HG03442 (cell line): ENCODE data around the gene ANKMY1.

Source experiments
- ATAC-seq: cut with Tn5 transposase; IDR thresholded peaks from one replicate; pipeline ENCODE4 v1.9.1; 2021; ENCODE audit warnings: mild to moderate bottlenecking, moderate library complexity; ENCODE audit not compliant: unreplicated experiment

ANKMY1 gene

DNA sequence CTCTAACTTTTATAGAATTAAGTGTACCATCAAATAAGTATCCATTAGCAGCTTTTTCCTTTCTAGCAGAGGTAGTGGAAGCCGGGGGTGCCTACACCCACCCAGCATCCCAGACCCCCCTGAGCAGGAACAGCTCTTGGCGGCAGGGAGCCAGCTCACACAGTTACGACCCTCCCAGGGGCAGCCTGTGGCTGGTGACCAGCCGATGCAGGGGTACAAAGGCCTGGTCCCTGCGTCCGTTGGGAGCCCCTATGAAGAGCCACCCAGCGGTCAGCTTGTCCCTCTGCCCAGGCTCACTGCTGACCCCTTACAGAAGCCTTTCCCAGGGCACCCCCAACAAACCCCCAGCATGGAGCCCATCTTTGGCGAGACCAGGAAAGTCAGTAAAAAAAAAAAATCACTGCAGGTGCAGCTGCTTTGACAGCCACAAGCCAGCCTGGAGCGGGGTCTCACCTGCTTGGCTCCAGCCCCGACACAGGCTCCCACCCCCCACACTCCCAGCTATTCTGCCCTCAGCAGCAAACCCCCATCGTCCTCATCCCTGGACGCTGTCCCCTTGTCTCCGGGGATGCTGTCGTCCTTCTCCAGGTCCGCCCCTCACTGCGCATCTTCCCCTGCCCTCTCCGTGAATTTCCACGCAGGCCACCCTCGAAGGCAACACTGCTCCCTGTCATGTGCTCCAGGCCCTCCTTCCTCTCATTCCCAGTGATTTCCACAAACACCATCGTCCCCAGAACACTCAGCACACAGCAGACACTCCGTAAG, 79.3 kb downstream of the ANKMY1 start:
- no peak for ATAC-seq

DNA sequence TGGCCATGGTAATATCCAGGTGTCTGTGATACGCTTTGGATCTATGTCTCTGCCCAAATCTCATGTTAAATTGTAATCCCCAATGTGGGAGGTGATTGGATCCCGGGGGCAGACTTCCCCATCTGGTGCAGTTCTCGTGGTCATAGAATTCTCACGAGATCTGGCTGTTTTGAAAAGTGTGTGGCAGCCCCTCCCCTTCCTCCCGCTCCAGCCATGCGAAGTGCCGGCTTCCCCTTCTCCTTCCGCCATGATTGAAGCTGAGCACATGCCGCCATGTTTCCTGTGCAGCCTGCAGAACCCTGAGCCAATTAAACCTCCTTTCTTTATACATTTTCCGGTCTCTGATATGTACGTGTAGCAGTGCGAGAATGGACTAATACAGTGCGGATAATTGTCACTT, 79.9 kb downstream of the ANKMY1 start:
- no peak for ATAC-seq

DNA sequence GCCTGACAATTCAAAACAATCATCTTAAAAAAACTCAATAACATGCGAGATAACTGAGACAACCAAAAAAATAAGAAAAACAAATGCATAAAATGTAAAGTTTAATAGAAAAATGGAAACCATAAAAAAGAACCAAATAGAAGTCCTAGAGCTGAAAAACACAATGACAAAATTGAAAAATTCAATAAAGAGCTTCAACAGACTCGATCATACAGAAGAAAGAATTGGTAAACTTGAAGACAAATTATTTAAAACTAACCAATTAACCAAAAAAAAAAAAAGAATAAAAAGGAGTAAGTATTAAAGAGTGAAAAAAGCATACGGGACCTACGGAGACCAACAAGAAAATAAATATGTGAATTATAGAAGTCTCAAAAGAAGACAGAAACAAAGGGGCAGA, 84.6 kb downstream of the ANKMY1 start:
- ATAC-seq = no peak

DNA sequence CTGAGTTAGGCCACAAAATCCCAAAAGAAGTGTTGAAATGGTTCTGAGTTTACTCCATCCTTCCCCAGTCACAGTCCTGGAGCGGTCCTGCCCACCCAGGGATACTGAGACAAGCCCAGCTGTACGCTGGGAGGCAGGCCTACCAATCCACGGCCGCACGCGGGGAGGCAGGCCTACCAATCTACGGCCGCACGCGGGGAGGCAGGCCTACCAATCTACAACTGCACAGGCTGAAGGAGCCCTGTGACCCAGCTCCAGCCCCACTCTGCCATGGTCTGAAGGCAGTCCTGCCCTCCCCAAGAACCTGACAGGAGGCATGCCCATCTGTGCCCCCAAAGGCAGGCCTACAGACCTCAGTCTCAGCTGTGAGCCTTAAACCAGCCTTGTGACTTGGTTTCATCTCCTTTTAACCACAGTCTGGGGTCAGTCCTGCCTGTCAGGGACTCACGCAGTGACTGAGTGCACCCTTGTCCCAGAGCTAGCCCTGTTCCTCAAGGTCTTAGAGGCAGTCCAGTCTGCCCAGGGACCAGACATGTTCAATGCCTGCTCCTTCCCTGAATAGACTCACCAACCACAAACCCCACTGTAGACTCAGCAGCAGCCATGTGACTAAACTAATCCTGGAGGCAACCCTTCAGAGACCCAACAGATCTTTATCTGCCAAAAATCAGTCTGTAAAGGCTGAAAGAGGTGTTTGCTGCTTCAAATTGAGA, 85.6 kb downstream of the ANKMY1 start:
- ATAC-seq = no peak

DNA sequence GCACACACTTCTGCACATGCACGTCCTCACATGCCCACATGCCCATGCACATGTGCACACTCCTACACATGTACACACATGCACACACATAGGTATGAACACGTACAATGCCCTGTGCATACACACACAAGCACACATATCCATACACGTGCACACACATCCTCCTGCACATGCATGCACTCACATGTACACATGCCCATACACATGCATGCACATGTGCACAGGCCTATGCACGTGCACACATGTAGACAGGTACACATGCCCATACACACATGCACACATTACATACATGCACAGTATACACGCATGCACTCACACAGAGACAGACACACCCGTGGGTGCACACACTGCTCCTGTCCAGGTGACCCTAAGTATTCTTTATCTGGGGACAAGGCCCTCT, 88.0 kb downstream of the ANKMY1 start:
- no peak for ATAC-seq

DNA sequence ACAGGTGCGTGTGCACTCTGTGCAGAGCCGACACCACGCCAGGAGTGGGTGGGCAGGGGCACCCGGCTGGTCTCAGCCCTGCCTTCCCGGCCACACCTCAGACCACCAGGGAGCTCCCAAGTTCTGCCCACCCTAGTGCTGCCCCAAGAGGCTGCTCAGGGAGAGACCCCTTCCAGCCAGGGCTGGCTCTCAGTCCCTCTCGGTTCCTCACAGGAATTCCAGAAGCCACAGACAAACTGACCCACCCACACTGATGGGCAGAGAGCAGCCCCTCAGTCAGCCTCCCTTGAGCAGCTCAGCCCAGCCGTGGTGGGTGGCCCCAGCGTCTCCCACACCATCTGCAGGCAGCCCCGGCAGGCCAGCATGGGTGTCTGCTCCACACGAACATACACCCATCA, 88.5 kb downstream of the ANKMY1 start:
- ATAC-seq = no peak

DNA sequence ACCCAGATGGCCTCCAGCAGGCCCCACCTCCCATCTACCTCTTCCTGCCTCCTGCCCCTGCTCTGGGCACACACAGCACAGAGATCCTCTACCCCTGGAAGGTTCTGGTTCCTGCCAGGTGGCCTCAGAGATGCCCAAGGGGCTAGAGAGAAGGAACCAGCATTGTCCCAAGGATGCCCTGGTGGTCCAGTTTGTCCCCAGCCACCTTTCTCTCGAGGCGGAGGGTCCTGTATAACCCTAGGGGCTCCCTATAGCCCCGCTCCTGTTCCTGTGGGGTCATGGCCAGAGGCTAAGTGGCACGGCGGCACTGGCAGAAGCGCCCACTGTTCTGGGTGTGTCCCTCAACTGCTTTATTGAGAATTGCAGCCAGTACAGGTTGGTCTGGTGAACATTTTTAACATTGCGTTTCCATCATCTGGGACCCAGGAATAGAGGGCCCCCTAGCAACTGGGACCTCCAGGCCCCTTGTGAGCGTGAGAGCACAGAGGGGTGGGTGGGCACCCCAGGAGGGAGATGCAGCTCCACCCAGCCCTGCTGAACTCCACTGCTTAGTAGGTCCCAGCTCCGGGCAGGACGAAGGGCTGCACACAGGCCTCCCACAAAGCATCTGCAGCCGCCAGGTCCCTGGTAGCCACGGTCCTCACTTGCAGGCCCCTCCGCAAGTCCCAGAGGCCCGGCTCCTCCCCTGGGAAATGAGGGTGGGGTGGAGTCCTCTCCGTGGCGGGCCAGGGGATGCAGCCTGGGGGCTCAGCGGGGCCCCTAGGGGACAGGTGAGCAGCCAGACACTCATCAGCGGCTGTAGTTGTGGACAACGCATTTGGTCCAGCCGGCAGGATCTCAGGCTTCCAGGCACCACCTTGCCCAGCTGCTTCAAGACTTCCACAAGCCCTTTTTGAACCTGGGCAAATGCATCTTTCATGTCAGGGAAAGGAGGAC, 89.2 kb downstream of the ANKMY1 start:
- no peak for ATAC-seq

DNA sequence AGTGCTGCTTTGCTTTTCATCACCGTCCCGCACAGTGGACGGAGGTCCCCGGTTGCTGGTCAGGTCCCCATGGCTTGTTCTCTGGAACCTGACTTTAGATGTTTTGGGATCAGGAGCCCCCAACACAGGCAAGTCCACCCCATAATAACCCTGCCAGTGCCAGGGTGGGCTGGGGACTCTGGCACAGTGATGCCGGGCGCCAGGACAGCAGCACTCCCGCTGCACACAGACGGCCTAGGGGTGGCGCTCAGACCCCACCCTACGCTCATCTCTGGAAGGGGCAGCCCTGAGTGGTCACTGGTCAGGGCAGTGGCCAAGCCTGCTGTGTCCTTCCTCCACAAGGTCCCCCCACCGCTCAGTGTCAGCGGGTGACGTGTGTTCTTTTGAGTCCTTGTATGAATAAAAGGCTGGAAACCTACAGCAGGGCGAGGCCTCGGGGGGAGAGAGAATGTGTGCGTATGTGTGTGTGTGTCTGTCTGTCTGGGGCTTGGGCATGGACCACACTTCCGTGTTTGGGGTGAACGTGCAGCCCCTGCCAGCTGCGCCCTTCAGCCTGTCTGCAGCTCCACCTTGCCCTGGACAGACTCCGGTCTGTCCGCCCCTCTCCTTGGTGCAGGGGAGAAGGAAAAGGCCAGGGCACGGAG, 90.0 kb downstream of the ANKMY1 start:
- no peak for ATAC-seq

DNA sequence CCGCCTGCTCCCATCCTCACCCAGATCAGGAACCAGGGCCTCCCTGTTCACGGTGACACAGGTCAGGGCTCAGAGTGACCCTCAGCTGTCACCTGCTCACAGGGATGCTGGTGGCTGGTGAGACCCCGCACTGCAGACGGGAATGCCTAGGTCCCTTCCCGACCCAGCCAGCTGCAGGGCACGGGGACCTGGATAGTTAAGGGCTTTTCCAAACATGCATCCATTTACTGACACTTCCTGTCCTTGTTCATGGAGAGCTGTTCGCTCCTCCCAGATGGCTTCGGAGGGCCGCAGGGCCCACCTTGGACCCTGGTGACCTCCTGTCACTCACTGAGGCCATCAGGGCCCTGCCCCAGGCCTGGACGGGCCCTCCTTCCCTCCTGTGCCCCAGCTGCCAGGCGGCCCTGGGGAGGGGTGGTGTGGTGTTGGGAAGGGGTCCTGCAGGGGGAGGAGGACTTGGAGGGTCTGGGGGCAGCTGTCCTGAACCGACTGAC, 90.6 kb downstream of the ANKMY1 start:
- ATAC-seq = no peak

DNA sequence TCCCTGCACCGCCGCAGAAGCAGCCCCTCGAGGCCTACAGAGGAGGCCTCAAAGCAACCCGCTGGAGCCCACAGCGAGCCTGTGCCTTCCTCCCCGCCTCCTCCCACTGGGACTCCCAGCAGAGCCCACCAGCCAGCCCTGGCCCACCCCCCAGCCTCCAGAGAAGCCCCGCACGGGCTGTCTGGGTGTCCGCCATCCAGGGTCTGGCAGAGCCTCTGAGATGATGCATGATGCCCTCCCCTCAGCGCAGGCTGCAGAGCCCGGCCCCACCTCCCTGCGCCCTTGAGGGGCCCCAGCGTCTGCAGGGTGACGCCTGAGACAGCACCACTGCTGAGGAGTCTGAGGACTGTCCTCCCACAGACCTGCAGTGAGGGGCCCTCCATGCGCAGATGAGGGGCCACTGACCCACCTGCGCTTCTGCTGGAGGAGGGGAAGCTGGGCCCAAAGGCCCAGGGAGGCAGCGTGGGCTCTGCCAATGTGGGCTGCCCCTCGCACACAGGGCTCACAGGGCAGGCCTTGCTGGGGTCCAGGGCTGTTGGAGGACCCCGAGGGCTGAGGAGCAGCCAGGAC, 91.1 kb downstream of the ANKMY1 start:
- no peak for ATAC-seq

DNA sequence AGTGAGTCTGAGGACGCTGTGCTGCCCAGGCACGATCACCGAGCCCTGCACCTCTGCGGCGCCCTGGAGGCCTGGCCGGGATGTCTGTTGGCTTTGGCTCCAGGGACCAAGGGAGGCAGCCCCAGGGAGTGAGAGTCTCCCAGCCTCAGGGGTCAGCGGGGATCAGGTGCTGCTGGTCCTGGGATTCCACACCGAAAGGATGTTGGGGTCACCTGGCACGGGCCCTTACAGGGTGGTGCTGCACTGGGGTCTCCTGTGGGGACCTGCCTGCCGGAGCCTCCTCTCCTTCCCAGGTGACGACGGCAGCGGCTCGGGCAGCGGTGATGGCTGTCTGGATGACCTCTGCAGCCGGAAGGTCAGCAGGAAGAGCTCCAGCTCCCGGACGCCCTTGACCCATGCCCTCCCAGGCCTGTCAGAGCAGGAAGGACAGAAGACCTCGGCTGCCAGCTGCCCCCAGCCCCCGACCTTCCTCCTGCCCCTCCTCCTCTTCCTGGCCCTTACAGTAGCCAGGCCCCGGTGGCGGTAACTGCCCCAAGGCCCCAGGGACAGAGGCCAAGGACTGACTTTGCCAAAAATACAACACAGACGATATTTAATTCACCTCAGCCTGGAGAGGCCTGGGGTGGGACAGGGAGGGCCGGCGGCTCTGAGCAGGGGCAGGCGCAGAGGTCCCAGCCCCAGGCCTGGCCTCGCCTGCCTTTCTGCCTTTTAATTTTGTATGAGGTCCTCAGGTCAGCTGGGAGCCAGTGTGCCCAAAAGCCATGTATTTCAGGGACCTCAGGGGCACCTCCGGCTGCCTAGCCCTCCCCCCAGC, 91.8 kb downstream of the ANKMY1 start:
- no peak for ATAC-seq

DNA sequence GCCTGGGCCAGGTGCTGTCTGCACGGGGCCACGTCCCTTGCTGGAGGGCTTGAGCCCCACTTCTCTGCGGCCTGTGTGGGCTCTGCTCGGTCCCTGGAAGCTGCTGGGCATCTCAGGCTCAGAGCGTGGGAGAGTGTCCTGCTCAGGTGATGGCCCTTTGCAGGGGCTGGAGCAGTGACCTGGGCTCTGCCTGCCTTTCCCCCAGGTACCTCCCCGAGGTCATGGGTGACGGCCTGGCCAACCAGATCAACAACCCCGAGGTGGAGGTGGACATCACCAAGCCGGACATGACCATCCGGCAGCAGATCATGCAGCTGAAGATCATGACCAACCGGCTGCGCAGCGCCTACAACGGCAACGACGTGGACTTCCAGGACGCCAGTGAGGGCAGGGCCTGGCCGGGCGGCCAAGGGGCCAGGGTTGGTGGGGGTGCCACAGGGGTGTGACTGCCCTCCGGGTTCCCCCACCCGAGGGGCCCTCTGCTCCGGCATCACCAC, 92.5 kb downstream of the ANKMY1 start:
- no peak for ATAC-seq

DNA sequence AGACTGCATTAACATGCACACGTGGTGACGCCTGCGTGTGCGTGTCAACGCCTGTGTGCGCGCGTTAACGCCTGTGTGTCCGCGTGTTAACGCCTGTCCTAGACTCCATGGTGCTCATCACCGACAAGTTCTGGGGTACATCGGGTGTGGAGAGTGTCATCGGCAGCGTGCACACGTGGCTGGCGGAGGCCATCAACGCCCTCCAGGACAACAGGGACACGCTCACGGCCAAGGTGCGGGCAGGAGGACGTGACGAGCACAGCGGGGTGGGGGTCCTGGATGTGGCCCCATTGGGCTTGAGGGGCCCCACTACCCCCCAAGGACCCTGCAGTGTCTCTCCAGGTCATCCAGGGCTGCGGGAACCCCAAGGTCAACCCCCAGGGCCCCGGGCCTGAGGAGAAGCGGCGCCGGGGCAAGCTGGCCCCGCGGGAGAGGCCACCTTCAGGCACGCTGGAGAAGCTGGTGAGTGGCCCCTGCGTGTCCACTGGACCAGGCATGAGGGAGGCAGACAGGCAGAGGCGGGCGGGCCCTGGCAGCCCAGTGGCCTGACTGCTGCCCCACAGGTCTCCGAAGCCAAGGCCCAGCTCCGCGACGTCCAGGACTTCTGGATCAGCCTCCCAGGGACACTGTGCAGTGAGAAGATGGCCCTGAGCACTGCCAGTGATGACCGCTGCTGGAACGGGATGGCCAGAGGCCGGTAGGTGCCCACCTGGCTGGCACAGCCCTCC, 93.1 kb downstream of the ANKMY1 start:
- ATAC-seq = no peak

DNA sequence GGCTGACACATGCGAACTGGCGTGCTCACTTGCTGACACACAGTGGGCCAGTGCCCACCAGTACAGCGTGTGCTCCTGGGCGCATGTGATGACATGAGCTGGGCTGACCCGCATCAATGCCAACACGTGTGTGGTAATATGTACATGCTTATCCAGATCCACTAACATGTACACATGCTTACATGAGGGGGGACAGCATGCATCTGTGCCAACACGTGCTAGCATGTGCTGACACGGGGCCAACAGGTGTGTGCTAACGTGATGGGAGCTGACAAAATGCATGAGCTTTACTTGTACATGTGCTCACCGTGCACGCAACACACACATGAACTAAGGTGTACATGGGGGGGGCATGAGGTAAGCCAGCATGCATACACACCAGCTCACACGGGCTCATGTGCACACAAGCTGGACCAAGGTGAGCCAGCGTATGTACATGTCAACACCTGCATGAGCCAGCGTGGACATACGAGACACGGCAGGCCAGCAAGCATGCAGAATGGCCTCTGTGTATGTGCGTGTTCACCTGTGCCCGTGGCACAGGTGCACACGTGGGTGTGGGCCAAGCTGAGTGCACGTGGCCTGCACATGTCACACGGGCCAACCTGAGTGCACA, 93.8 kb downstream of the ANKMY1 start:
- no peak for ATAC-seq

DNA sequence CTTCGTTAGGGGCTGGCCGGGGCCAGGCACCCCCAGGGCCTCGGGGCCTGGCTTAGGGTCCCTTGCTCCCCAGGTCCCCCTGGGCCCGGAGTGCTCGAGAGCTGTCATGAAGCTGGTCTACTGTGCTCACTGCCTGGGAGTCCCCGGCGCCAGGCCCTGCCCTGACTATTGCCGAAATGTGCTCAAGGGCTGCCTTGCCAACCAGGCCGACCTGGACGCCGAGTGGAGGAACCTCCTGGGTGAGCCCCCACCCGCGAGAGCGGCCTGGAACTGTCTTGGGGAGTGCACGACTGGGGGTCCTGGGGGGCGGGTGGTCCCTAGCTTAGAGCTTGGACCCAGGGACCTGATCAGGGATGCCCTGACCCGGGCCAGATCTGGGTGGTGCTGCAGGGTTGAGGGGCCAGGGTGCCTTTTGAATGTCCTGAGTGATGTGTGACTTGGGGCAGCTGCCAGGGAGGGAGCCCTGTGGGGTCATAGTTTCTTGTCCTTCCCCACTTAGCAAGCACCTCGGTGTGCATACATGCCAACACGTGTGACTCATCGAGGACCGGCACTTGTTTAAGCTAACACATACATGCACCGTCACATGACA, 94.4 kb downstream of the ANKMY1 start:
- ATAC-seq = no peak

DNA sequence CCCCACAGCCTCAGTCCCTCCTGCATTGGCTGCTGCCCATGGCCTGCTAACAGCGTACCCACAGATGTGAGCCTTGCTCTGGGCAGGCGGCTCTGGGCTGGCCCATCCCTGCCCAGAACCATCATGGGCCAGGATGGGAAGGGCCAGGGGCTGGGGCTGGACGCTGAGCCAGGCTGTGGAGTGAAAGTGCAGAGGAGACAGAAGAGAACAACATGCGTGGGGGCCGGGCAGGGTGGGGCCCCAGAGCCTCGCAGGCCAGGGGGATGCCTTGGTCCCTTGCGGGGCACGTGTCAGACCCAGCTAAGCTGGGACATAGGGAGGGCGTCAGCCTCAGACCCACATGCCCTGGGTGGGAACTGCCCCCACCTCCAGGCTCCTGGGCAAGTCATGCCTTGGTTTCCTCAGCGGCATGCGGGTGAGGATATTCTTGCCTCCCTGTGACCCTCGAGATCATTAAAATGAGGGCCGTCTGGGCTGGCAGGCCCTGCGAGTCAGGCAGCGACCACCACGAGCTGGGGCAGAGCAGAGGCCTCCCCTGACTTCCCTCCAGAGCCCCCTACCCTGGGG, 95.0 kb downstream of the ANKMY1 start:
- ATAC-seq = no peak

DNA sequence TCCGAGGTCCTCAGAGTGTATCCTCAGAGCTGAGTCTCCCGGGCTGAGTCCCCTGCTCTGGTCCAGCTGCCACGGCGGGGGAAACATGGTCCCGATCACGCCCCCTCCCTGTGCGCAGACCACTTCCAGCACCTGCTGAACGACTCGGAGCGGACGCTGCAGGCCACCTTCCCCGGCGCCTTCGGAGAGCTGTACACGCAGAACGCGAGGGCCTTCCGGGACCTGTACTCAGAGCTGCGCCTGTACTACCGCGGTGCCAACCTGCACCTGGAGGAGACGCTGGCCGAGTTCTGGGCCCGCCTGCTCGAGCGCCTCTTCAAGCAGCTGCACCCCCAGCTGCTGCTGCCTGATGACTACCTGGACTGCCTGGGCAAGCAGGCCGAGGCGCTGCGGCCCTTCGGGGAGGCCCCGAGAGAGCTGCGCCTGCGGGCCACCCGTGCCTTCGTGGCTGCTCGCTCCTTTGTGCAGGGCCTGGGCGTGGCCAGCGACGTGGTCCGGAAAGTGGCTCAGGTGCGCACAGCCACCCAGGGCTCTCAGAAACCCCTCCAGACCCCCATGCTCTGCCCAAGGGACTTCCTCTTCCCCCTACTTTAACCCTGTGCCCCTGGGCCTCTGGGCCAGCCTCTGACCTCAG, 95.6 kb downstream of the ANKMY1 start:
- no peak for ATAC-seq
